Smooth muscle cell of trachea (primary cell): ENCODE data around the gene AP3B2. TPM values are rescaled to one million over a fixed set of nuclear protein-coding genes. Genes with fewer than 3 reads are reported as not detected.

ENCODE experiments used
- total RNA-seq: library from RNA; depleted of rRNA; stranded (reverse); fragments of >200 nt; gene quantifications from 2 replicates; pipeline ENCODE4 v1.2.1, GENCODE V29; 2014

Gene AP3B2
- 0.15 and 1.5 TPM in 2 replicates for total RNA-seq

GRCh38 chr15:82709421-82710207 is at the start of gene AP3B2:
TSS of gene AP3B2 (minus strand) at chr15:82709875. CDS start at chr15:82709706, 169 bp downstream.

GRCh38 chr15:82647045-82647834 is 62.4 kb downstream of the AP3B2 start, which contains the start of gene CPEB1:
TSS of gene CPEB1 (minus strand) at chr15:82647363. CDS start at chr15:82628459, 18,904 bp downstream.

Other genes starting within 250 kb of the AP3B2 start
- gene RPS17, start 169.4 kb downstream of the AP3B2 start, total RNA-seq, result 1,023 and 1,497 TPM in 2 replicates
- gene CPEB1, start 62.5 kb downstream of the AP3B2 start, total RNA-seq, result 36.7 and 42.7 TPM in 2 replicates
- gene FSD2, start 96.2 kb upstream of the AP3B2 start, total RNA-seq, result not detected in 2 replicates
- 4.1 TPM in 2 replicates for gene WHAMM, start 99.8 kb upstream of the AP3B2 start, total RNA-seq
- 7.3 and 12.9 TPM in 2 replicates for gene HOMER2, start 242.8 kb upstream of the AP3B2 start, total RNA-seq